Upper lobe of right lung (tissue), 1 donor: ENCODE results near the gene LRMDA. TPM values are rescaled to one million over a fixed set of nuclear protein-coding genes. Genes with fewer than 3 reads are reported as not detected.

ENCODE experiments used
- ATAC-seq: fragments of 200-7000 bp; cut with Tn5 transposase; one replicate; pipeline ENCODE4 v1.9.1; 2020; ENCODE audit warnings: mild to moderate bottlenecking, moderate library complexity
- DNase-seq: peaks from one replicate; pipeline ENCODE4 v3.0.0-alpha.2; 2020
- H3K27ac ChIP-seq: fragments of 200-600 bp; one replicate; pipeline ENCODE4 v1.8.0; 2022
- H3K27me3 ChIP-seq: fragments of 200-600 bp; one replicate; pipeline ENCODE4 v1.8.0; 2022; ENCODE audit warnings: mild to moderate bottlenecking
- H3K36me3 ChIP-seq: fragments of 200-600 bp; one replicate; pipeline ENCODE4 v1.8.0; 2022
- H3K4me1 ChIP-seq: fragments of 200-600 bp; one replicate; pipeline ENCODE4 v1.8.0; 2022
- H3K4me3 ChIP-seq: fragments of 200-600 bp; one replicate; pipeline ENCODE4 v1.8.0; 2022; ENCODE audit warnings: mild to moderate bottlenecking
- H3K9me3 ChIP-seq: fragments of 200-600 bp; one replicate; pipeline ENCODE4 v1.8.0; 2022
- CTCF ChIP-seq: fragments of 200-600 bp; IDR thresholded peaks from one replicate; pipeline ENCODE4 v1.8.0; 2022; ENCODE audit warnings: antibody characterized with exemption
- intact Hi-C: fragments of 100-400 bp; cut with DNase I; formaldehyde crosslinking; loops from one replicate; pipeline ENCODE4 v1.11.0; 2022
- total RNA-seq: library from RNA; stranded (reverse); fragmentation: NEBNext Ultra II Directional; extraction: Animal tissue kit (Norgen Biotek cat#: 25700); gene quantifications from one replicate; pipeline ENCODE4 v1.2.1, GENCODE V29; 2021
- donor health status: DM: no; HTN: yes; CAD: no; lungs with severe emphysema.

The LRMDA gene
- total RNA-seq, 1 donor from 2014 or later, result 20.0 TPM

DNA sequence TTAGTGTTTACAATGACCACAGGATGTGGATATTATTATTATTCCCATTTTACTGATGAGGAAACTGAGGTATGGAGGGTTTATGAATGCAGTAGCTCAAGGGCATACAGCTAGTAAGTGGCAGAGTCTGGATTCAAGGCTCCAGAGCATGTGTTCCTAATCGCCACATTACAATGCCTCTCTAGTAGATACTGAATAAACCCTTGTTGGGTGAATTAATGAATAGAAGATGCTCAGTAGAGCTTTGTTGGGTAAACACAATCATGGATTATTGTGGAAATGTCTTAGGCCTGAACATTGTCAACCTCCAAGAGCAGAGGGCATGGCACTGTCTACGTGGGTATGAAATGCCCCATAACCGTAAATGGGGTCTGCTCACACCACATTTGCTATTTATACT is 545.3 kb downstream of the LRMDA start:
- no peaks in the 10 kb centered on the region for H3K9me3 ChIP-seq
- no peaks in the 10 kb centered on the region for H3K36me3 ChIP-seq
- DNase-seq, result no peak
- peaks cover 10% of the 10 kb centered on the region for H3K4me1 ChIP-seq
- H3K4me3 ChIP-seq, result no peak overlapping the region
- no peak for TF ChIP-seq CTCF
- no peak overlapping the region for H3K27ac ChIP-seq
- no peaks in the 10 kb centered on the region for H3K27me3 ChIP-seq
- intact Hi-C loops, result no loop called here
- ATAC-seq, result no peak

DNA sequence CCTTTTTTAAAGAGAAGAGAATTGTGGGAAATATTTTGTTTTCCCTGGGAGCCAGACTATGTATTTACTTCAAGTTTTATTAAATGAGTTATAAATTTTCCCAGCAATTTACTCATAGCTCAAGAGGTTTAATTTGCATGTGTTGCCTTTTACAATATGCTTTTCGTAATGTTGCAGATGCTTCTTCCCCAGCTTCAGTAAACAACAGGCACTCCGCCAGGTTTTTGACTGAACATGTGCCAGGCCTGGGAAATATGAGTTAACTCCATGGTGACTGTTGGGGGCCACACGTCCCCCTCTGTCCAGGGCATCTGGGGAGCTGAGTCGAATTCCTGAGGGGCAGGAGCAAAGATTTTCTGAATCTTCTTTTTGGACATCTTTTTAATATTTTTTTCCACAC is 545.7 kb downstream of the LRMDA start:
- H3K4me1 ChIP-seq, result peaks cover 10% of the 10 kb centered on the region
- no peak for DNase-seq
- H3K27ac ChIP-seq, result no peak overlapping the region
- no peak overlapping the region for H3K4me3 ChIP-seq
- H3K36me3 ChIP-seq, result no peaks in the 10 kb centered on the region
- ATAC-seq, result no peak
- no peaks in the 10 kb centered on the region for H3K9me3 ChIP-seq
- H3K27me3 ChIP-seq, result no peaks in the 10 kb centered on the region
- intact Hi-C loops, result no loop called here
- no peak for TF ChIP-seq CTCF

GRCh38 chr10:75978213-75978612 is 546.8 kb downstream of the LRMDA start:
- peak; percentile 70 for ATAC-seq
- TF ChIP-seq CTCF, result no peak
- Histone ChIP-seq H3K4me1 (peaks cover 4% of the 10 kb centered on the region), H3K27me3 (no peaks in the 10 kb centered on the region), H3K27ac (no peak overlapping the region), H3K36me3 (no peaks in the 10 kb centered on the region), H3K4me3 (no peak overlapping the region), H3K9me3 (no peaks in the 10 kb centered on the region)
- no peak for DNase-seq
- intact Hi-C loops, result no loop called here

DNA sequence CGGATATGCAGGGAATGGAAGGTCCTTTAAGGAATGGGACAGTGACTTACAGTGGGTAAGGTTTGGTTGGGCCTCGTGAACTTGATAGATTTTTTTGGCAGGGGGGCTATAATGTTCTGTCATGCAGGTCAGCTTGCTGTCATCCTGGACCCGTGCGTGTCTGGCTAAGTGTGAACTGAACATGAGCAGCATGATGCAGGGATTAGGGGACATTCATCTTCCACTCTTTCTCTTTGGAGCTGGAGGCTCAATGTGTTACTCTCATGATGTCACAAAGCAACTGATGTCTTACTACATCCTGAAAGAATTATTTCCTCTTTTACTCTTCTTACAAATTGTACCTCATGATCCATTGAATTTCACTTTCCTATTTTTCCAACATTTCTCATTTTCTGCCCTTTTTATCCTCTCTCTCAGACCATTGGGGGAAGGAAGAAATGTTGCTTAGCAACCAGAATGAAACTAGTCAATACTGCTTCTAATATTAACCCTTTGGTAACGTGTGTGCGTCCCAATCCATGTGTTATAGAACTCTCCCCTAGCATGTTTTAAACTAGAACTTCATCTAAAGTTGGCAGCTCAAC is 549.1 kb downstream of the LRMDA start:
- ATAC-seq (no peak), DNase-seq (no peak)
- Histone ChIP-seq H3K4me3 (no peak overlapping the region), H3K9me3 (no peaks in the 10 kb centered on the region), H3K27me3 (no peaks in the 10 kb centered on the region), H3K36me3 (no peaks in the 10 kb centered on the region), H3K27ac (no peak overlapping the region), H3K4me1 (peaks cover 4% of the 10 kb centered on the region)
- TF ChIP-seq CTCF, result no peak
- intact Hi-C loops, result no loop called here

DNA sequence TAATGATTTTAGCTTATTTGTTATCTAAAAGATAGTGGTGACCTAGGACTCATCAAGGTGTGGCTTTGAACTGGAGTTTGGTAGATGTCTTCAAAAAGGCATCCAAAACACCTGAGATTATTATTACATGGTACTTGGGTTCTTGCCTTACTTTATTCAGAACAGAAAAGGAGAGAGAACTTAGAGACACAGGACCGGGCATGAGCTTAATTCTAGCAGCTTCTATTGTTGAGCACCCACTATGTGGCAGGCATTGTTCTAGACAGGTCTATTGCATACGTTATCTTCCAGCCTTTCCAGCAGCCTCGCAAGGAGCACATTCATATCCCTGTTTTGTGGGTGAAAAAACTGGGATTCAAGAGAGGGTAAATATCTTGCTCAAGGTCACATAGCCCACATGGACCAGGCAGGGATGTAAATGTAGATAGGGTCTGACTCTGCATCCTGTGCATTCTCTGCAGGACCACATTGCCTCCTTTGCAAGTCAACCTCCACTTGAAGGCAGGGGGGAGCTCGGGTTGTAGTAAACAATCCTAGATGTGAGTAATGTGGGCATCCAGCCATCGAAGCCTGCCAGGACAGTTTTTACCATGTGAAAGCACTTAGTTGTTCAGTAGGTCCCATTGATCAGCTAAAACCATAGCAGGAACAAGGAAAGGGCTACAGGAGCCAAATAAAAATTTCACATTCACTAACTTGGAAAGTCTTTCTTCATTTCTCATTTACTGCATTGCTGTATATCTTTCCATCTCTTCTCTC is 551.4 kb downstream of the LRMDA start:
- no peaks in the 10 kb centered on the region for H3K4me1 ChIP-seq
- H3K27ac ChIP-seq, result no peak overlapping the region
- H3K27me3 ChIP-seq, result no peaks in the 10 kb centered on the region
- no peaks in the 10 kb centered on the region for H3K9me3 ChIP-seq
- ATAC-seq (no peak), DNase-seq (no peak)
- H3K36me3 ChIP-seq, result no peaks in the 10 kb centered on the region
- TF ChIP-seq CTCF, result no peak
- intact Hi-C loops, result no loop called here
- H3K4me3 ChIP-seq, result no peak overlapping the region
